ENCODE data around the gene TNNC2. TPM values are rescaled to one million over a fixed set of nuclear protein-coding genes. Genes with fewer than 3 reads are reported as not detected.

TNNC2 gene
- total and polyA plus RNA-seq, 9 of the 15 experiments (the other 6 are each of a cell fraction or from before 2014, with no cell fraction given): not detected

- no peak overlapping the region for H3K27ac ChIP-seq (ENCODE audit: extremely low read depth, low read depth, low read length)
- ChIA-PET CTCF (ENCODE audit: low intra/inter-chr PET ratio) (no interaction called here), POLR2A (interaction anchor here (0.6 to 1.2 kb wide), 3 partner anchors 51 to 66 kb away, joined by 3 to 5 read pairs (median 4); no protein-coding TSS in a partner anchor)
- no peaks in the 10 kb centered on the region for H3K9me3 ChIP-seq (replicated peaks; ENCODE audit: control insufficient read depth, insufficient read depth, low read depth, low read length)
- peaks cover 19 to 29% of the 10 kb centered on the region in 2 experiments; a peak in 4 of 5 replicates for H3K4me1 ChIP-seq (replicated peaks in 1 of 2; ENCODE audit: control insufficient read depth in 2 of 2, insufficient read depth in 2 of 2, low read length in 2 of 2)
- in situ Hi-C loops (cut with MboI) (no loop called here), intact Hi-C loops (cut with micrococcal nuclease) (no loop called here)
- no peaks in the 10 kb centered on the region for H3K79me2 ChIP-seq (ENCODE audit: control insufficient read depth, insufficient read depth, low read length)
- no peak overlapping the region for H3K9ac ChIP-seq (ENCODE audit: insufficient read depth in 1 of 2, low read depth in 2 of 2, low read length in 2 of 2)
- H3K4me3 ChIP-seq: no peak overlapping the region
- ATAC-seq (no peak), FAIRE-seq (no peak), DNase-seq (ENCODE audit: extremely low read depth in 1 of 4, low spot score in 3 of 4) (no peak)
- no peaks in the 10 kb centered on the region for H3K36me3 ChIP-seq (ENCODE audit: control insufficient read depth, insufficient read depth, low read length)
- no peak overlapping the region for H3K4me2 ChIP-seq (ENCODE audit: insufficient read depth, low read length)
- no TSS peak for BruUV-seq (replicated peaks)
- H4K20me1 ChIP-seq (replicated peaks; ENCODE audit: control insufficient read depth, insufficient read depth, low read length): no peaks in the 10 kb centered on the region
- no peaks in the 10 kb centered on the region for H3K9me1 ChIP-seq (ENCODE audit: control insufficient read depth, insufficient read depth, low read length)
- H3K27me3 ChIP-seq (ENCODE audit: control insufficient read depth in 2 of 2, insufficient read depth in 2 of 2, low read length in 2 of 2): peaks cover 0 to 4% of the 10 kb centered on the region in 2 experiments; a peak in 1 of 5 replicates
- H2AFZ ChIP-seq (ENCODE audit: low read depth, low read length): no peak overlapping the region
- 43% methylated on average over 6 of the region's 6 CpGs for WGBS (ENCODE audit: insufficient coverage, low coverage, missing lambda C conversion rate)
- TF ChIP-seq ZNF23 (CRISPR knock-in tag; IDR thresholded peaks at IDR 0.05) (no peak), KLF10 (CRISPR knock-in tag; IDR thresholded peaks at IDR 0.05) (no peak), CBFB (CRISPR knock-in tag; IDR thresholded peaks at IDR 0.05) (no peak), SIRT6 (IDR thresholded peaks at IDR 0.05; ENCODE audit: low read depth, low read length) (no peak), MNT (conservative IDR thresholded peaks at IDR 0.05) (no peak), NR0B1 (IDR thresholded peaks at IDR 0.05; ENCODE audit: partially characterized antibody) (no peak), ZNF232 (CRISPR knock-in tag; IDR thresholded peaks at IDR 0.05) (no peak), NONO (IDR thresholded peaks at IDR 0.05; ENCODE audit: low read depth in 2 of 2, low read length in 1 of 2) (no peak), FOXA1 (IDR thresholded peaks at IDR 0.05; ENCODE audit: borderline replicate concordance) (no peak), DEAF1 (CRISPR knock-in tag; IDR thresholded peaks at IDR 0.05) (no peak), POLR3A (IDR thresholded peaks at IDR 0.05; ENCODE audit: borderline replicate concordance, extremely low read depth, insufficient read depth, insufficient read length) (no peak), ZEB2 (IDR thresholded peaks at IDR 0.05) (no peak), HDAC1 (IDR thresholded peaks at IDR 0.05) (no peak), PBX2 (CRISPR knock-in tag; IDR thresholded peaks at IDR 0.05; ENCODE audit: low read depth) (no peak), PBX2 (tag; conservative IDR thresholded peaks at IDR 0.05; ENCODE audit: low read depth) (no peak), ESRRA (IDR thresholded peaks at IDR 0.05; ENCODE audit: borderline replicate concordance, low read depth) (no peak)
Measured at GRCh38 chr20:45827712-45828111, 600 bp upstream of the TNNC2 start.

All from K562 (cell line).